ENCODE measurements around the gene ARSJ.

DNA sequence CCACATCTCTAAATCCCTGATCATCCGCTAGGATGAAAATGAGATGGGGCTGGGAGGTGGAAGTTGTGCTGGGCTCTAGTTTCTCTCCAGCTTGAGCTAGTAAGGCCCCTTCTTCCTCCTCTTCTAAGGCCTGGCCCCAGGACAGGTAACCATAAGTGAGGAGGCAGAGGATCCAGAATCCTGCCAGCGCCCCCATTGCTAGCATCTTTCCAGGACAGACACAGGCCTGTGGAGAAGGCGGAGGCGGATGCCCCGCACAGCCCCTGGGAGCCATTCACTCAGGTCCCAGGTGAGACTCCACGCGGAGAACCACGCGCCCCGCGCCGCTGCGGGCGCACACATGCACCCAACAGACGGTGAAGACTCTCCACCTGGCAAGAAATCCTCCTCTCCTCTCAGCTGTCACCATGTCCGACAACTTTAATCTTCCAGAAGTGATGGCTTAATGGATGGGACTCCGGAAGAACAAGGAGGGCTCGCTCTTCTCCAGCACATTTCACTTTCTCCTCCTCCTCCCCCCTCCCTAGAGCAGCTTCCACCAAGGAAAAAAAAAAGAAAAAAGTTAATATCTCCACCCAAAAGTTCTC lies 793 bp downstream of the ARSJ start:
- TF ChIP-seq, protein P1, sequence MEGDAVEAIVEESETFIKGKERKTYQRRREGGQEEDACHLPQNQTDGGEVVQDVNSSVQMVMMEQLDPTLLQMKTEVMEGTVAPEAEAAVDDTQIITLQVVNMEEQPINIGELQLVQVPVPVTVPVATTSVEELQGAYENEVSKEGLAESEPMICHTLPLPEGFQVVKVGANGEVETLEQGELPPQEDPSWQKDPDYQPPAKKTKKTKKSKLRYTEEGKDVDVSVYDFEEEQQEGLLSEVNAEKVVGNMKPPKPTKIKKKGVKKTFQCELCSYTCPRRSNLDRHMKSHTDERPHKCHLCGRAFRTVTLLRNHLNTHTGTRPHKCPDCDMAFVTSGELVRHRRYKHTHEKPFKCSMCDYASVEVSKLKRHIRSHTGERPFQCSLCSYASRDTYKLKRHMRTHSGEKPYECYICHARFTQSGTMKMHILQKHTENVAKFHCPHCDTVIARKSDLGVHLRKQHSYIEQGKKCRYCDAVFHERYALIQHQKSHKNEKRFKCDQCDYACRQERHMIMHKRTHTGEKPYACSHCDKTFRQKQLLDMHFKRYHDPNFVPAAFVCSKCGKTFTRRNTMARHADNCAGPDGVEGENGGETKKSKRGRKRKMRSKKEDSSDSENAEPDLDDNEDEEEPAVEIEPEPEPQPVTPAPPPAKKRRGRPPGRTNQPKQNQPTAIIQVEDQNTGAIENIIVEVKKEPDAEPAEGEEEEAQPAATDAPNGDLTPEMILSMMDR (IDR thresholded peaks at IDR 0.05; ENCODE audit: low read length) = no peak
- no peak for TF ChIP-seq EZH2 (optimal IDR thresholded peaks at IDR 0.05; ENCODE audit: low read depth, low read length)
